HCT116 (cell line): ENCODE data around the gene NOP53. TPM values are rescaled to one million over a fixed set of nuclear protein-coding genes. Genes with fewer than 3 reads are reported as not detected.

Experiments used
- ATAC-seq: fragments of 200-7000 bp; cut with Tn5 transposase; 2 replicates; pipeline ENCODE4 v1.9.1; 2020; ENCODE audit warnings: mild to moderate bottlenecking, moderate library complexity
- BruUV-seq: library from RNA; stranded (reverse); fragments of 400-500 nt; replicated peaks from 2 replicates; lab custom pipeline; 2021; lab: Mats Ljungman, UMichigan
- CTCF ChIA-PET: fragments of 300-600 bp; sonication (Branson Sonifier 250); formaldehyde crosslinking; loops from one replicate; lab custom pipeline; 2021; ENCODE audit warnings: antibody characterized with exemption; lab: Charles Lee
- POLR2A ChIA-PET: fragments of 300-600, 350-600 bp; sonication (Branson Sonifier 250); formaldehyde crosslinking; loops from one replicate; lab custom pipeline; 2021; ENCODE audit warnings: antibody characterized with exemption; lab: Charles Lee
- RAD21 ChIA-PET, 2 experiments: fragments of 300-600 bp; sonication (Branson Sonifier 250); formaldehyde crosslinking; loops; one replicate each; lab custom pipeline; 2023; ENCODE audit warnings: low total read pairs in 2 of 2; ENCODE audit not compliant: uncharacterized antibody in 2 of 2, unreplicated experiment in 2 of 2, low non-redundant PET in 1 of 2; lab: Charles Lee
- DNase-seq: peaks from one replicate; pipeline ENCODE4 v3.0.0-alpha.2; 2010; ENCODE audit warnings: low read depth, low spot score
- H2AFZ ChIP-seq: fragments of 200-600 bp; shearing (Covaris generic), sonication (generic); 2 replicates; pipeline ENCODE4 v1.6.1; 2017; ENCODE audit warnings: low read depth, mixed run types, mixed read lengths, antibody characterized with exemption, low read length; ENCODE audit not compliant: poor library complexity, severe bottlenecking
- H3K27ac ChIP-seq: 2 replicates; pipeline ENCODE4 v1.5.1; 2012; ENCODE audit warnings: low read depth, low read length
- H3K27me3 ChIP-seq: fragments of 200-600 bp; sonication (generic); 2 replicates; pipeline ENCODE4 v1.6.1; 2016; ENCODE audit warnings: mixed run types, low read length, mixed read lengths; ENCODE audit not compliant: insufficient read depth
- H3K36me3 ChIP-seq, 2 experiments: fragments of 200-500 bp in 1 of 2; fragments of 200-600 bp in 1 of 2; sonication (Bioruptor generic) in 1 of 2; sonication (generic) in 1 of 2; 2 replicates each; pipeline versions ENCODE4 v1.5.1 to v1.6.1; 2014 to 2016; ENCODE audit warnings: low read length in 2 of 2, inconsistent platforms in 1 of 2, mixed read lengths in 1 of 2, mixed run types in 1 of 2; ENCODE audit not compliant: insufficient read depth in 2 of 2, control insufficient read depth in 1 of 2
- H3K4me1 ChIP-seq, 2 experiments: fragments of 200-600 bp in 1 of 2; sonication (generic) in 1 of 2; 2 replicates each; pipeline versions ENCODE4 v1.5.1 to v1.6.1; 2012 to 2017; ENCODE audit warnings: low read length in 2 of 2, inconsistent platforms in 1 of 2, mild to moderate bottlenecking in 1 of 2, mixed read lengths in 1 of 2, mixed run types in 1 of 2, moderate library complexity in 1 of 2; ENCODE audit not compliant: insufficient read depth in 2 of 2, control insufficient read depth in 1 of 2
- H3K4me2 ChIP-seq: fragments of 200-600 bp; sonication (generic); 2 replicates; pipeline ENCODE4 v1.6.1; 2017; ENCODE audit warnings: mixed run types, low read length, mixed read lengths
- H3K4me3 ChIP-seq, 2 experiments: fragments of 200-600 bp in 1 of 2; sonication (generic) in 1 of 2; replicated peaks in 1 of 2; 2 replicates each; pipeline ENCODE4 v1.5.1; 2011 to 2016; ENCODE audit warnings: low read length in 2 of 2, control low read depth in 1 of 2, low read depth in 1 of 2, mild to moderate bottlenecking in 1 of 2, mixed read lengths in 1 of 2, mixed run types in 1 of 2
- H3K79me2 ChIP-seq: fragments of 200-600 bp; sonication (generic); 2 replicates; pipeline ENCODE4 v1.6.1; 2017; ENCODE audit warnings: mild to moderate bottlenecking, mixed run types, low read length, moderate library complexity, mixed read lengths; ENCODE audit not compliant: insufficient read depth
- H3K9ac ChIP-seq: fragments of 200-600 bp; sonication (generic); 2 replicates; pipeline ENCODE4 v1.6.1; 2016; ENCODE audit warnings: low read length, mixed read lengths
- H3K9me2 ChIP-seq: fragments of 200-600 bp; sonication (generic), shearing (Covaris generic); 2 replicates; pipeline ENCODE4 v1.6.1; 2017; ENCODE audit warnings: mixed run types, mild to moderate bottlenecking, moderate library complexity; ENCODE audit not compliant: insufficient read depth
- H3K9me3 ChIP-seq, 2 experiments: fragments of 200-500 bp in 1 of 2; fragments of 200-600 bp in 1 of 2; sonication (Bioruptor generic) in 1 of 2; sonication (generic) in 1 of 2; 2 replicates each; pipeline ENCODE4 v1.6.1; 2014 to 2017; ENCODE audit warnings: low read length in 2 of 2, mixed read lengths in 2 of 2, inconsistent platforms in 1 of 2, low read depth in 1 of 2, mild to moderate bottlenecking in 1 of 2, mixed run types in 1 of 2, moderate library complexity in 1 of 2; ENCODE audit not compliant: control insufficient read depth in 1 of 2, insufficient read depth in 1 of 2
- H4K20me1 ChIP-seq: fragments of 200-600 bp; sonication (generic), shearing (Covaris generic); 2 replicates; pipeline ENCODE4 v1.6.1; 2017; ENCODE audit warnings: mixed run types, mild to moderate bottlenecking, moderate library complexity; ENCODE audit not compliant: insufficient read depth
- CBX3 ChIP-seq: IDR thresholded peaks from 2 replicates; pipeline ENCODE4 v1.6.1; 2012; ENCODE audit warnings: low read depth
- CEBPB ChIP-seq: IDR thresholded peaks from 2 replicates; pipeline ENCODE4 v1.6.1; 2012; ENCODE audit warnings: low read depth
- CTCF ChIP-seq, 3 experiments: fragments of 200-600 bp in 1 of 3; sonication (generic) in 1 of 3; IDR thresholded peaks in 2 of 3; conservative IDR thresholded peaks in 1 of 3; 2 replicates each; pipeline ENCODE4 v1.5.1; 2012 to 2017; ENCODE audit warnings: low read depth in 2 of 3, low read length in 2 of 3, antibody characterized with exemption in 1 of 3, borderline replicate concordance in 1 of 3, control low read depth in 1 of 3, mild to moderate bottlenecking in 1 of 3, mixed read lengths in 1 of 3, mixed run types in 1 of 3, moderate library complexity in 1 of 3; ENCODE audit not compliant: insufficient read depth in 1 of 3
- ELF1 ChIP-seq: IDR thresholded peaks from 2 replicates; pipeline ENCODE4 v1.6.1; 2012; ENCODE audit warnings: low read depth, borderline replicate concordance
- EZH2 ChIP-seq: fragments of 200-600 bp; sonication (generic); IDR thresholded peaks from 2 replicates; pipeline ENCODE4 v1.6.1; 2017; ENCODE audit warnings: antibody characterized with exemption, mixed run types
- EZH2phosphoT487 ChIP-seq: fragments of 200-600 bp; IDR thresholded peaks from 2 replicates; pipeline ENCODE4 v1.6.1; 2018; ENCODE audit warnings: antibody characterized with exemption, borderline replicate concordance
- JUND ChIP-seq: IDR thresholded peaks from 2 replicates; pipeline ENCODE4 v1.6.1; 2012
- MAX ChIP-seq: IDR thresholded peaks from 2 replicates; pipeline ENCODE4 v1.6.1; 2012
- POLR2A ChIP-seq: IDR thresholded peaks from 2 replicates; pipeline ENCODE4 v1.7.0; 2011; ENCODE audit warnings: borderline replicate concordance; ENCODE audit not compliant: insufficient read depth, insufficient read length; ENCODE audit errors: extremely low read depth
- POLR2AphosphoS5 ChIP-seq: IDR thresholded peaks from 2 replicates; pipeline ENCODE4 v1.6.1; 2011; ENCODE audit warnings: mild to moderate bottlenecking, low read depth, low read length, moderate library complexity
- RAD21 ChIP-seq: IDR thresholded peaks from 2 replicates; pipeline ENCODE4 v1.6.1; 2012; ENCODE audit warnings: low read depth, mild to moderate bottlenecking
- REST ChIP-seq: IDR thresholded peaks from 2 replicates; pipeline ENCODE4 v1.6.1; 2012; ENCODE audit warnings: low read depth
- SIN3A ChIP-seq: IDR thresholded peaks from 2 replicates; pipeline ENCODE4 v1.6.1; 2012; ENCODE audit warnings: low read depth
- SP1 ChIP-seq: IDR thresholded peaks from 2 replicates; pipeline ENCODE4 v1.6.1; 2012; ENCODE audit warnings: low read depth
- TCF7L2 ChIP-seq: IDR thresholded peaks from 2 replicates; pipeline ENCODE4 v1.7.0; 2011; ENCODE audit warnings: borderline replicate concordance, inconsistent platforms; ENCODE audit not compliant: insufficient read depth, insufficient read length; ENCODE audit errors: extremely low read depth
- YY1 ChIP-seq: IDR thresholded peaks from 2 replicates; pipeline ENCODE4 v1.6.1; 2011; ENCODE audit warnings: low read length, low read depth, moderate library complexity, mild to moderate bottlenecking; ENCODE audit not compliant: insufficient replicate concordance; ENCODE audit errors: extremely low read depth
- ZBTB33 ChIP-seq: IDR thresholded peaks from 2 replicates; pipeline ENCODE4 v1.6.1; 2011; ENCODE audit warnings: mild to moderate bottlenecking, low read length, moderate library complexity; ENCODE audit not compliant: insufficient replicate concordance; ENCODE audit errors: extremely low read depth
- ZNF274 ChIP-seq: fragments of 200-500 bp; sonication (Bioruptor generic); IDR thresholded peaks from 2 replicates; pipeline ENCODE4 v1.6.1; 2014; ENCODE audit warnings: mild to moderate bottlenecking, low read depth, low read length, inconsistent platforms
- intact Hi-C: fragments of 100-400 bp; cut with micrococcal nuclease; formaldehyde crosslinking; loops from 2 replicates; pipeline ENCODE4 v1.10.0; 2022
- total RNA-seq: library from RNA; stranded (reverse); gene quantifications from one replicate; pipeline ENCODE4 v1.2.1, GENCODE V29; 2021; ENCODE audit not compliant: unreplicated experiment

NOP53 gene
- total RNA-seq, 1 experiment from 2014 or later = 322 TPM

GRCh38 chr19:47703301-47703700 is 42.0 kb upstream of the NOP53 start:
- ChIA-PET POLR2A (interaction anchor here (0.7 kb wide), 1 partner anchor 275 kb away, joined by 3 read pairs; no protein-coding TSS in a partner anchor), CTCF (interaction anchor here (0.6 to 2.3 kb wide), 4 partner anchors 9 to 881 kb away, joined by 3 to 8 read pairs (median 6); no protein-coding TSS in a partner anchor), RAD21 (no interaction called here)
- no peak for ATAC-seq
- no peak for DNase-seq
- Histone ChIP-seq H3K27me3 (no peaks in the 10 kb centered on the region), H3K36me3 (peaks cover 7 to 10% of the 10 kb centered on the region in 2 experiments; a peak in 3 of 4 replicates), H3K4me3 (no peak overlapping the region), H3K9me2 (no peaks in the 10 kb centered on the region), H3K9ac (no peak overlapping the region), H3K4me2 (no peak overlapping the region), H2AFZ (no peak overlapping the region), H3K9me3 (no peaks in the 10 kb centered on the region), H3K27ac (no peak overlapping the region), H3K4me1 (peaks cover 0 to 13% of the 10 kb centered on the region in 2 experiments; a peak in 2 of 4 replicates), H4K20me1 (no peaks in the 10 kb centered on the region), H3K79me2 (no peaks in the 10 kb centered on the region)
- intact Hi-C loops = no loop called here
- no peak for TF ChIP-seq POLR2AphosphoS5
- TF ChIP-seq SIN3A = no peak
- no peak for TF ChIP-seq EZH2
- TF ChIP-seq CTCF (IDR thresholded peaks at IDR 0.05 in 2 of 3, conservative IDR thresholded peaks at IDR 0.05 in 1 of 3; ENCODE audit: borderline replicate concordance in 1 of 3, insufficient read depth in 1 of 3, low read depth in 2 of 3, low read length in 2 of 3) = no peak
- TF ChIP-seq JUND = no peak
- no peak for TF ChIP-seq ZNF274
- no peak for TF ChIP-seq CBX3
- TF ChIP-seq TCF7L2 = no peak
- TF ChIP-seq ELF1 = no peak
- TF ChIP-seq CEBPB = no peak
- TF ChIP-seq YY1 = no peak
- TF ChIP-seq POLR2A = no peak
- no peak for TF ChIP-seq ZBTB33
- TF ChIP-seq MAX = no peak
- TF ChIP-seq RAD21 = no peak
- TF ChIP-seq EZH2phosphoT487 = no peak
- TF ChIP-seq SP1 = no peak
- no peak for TF ChIP-seq REST
- BruUV-seq = no TSS peak
